ENCODE data around the gene LRCH2.
"Not testable (repeated sequence)": the region's sequence is repeated elsewhere in the genome, so short reads cannot be mapped to it uniquely, and the experiment has no call there.

Gene LRCH2, protein sequence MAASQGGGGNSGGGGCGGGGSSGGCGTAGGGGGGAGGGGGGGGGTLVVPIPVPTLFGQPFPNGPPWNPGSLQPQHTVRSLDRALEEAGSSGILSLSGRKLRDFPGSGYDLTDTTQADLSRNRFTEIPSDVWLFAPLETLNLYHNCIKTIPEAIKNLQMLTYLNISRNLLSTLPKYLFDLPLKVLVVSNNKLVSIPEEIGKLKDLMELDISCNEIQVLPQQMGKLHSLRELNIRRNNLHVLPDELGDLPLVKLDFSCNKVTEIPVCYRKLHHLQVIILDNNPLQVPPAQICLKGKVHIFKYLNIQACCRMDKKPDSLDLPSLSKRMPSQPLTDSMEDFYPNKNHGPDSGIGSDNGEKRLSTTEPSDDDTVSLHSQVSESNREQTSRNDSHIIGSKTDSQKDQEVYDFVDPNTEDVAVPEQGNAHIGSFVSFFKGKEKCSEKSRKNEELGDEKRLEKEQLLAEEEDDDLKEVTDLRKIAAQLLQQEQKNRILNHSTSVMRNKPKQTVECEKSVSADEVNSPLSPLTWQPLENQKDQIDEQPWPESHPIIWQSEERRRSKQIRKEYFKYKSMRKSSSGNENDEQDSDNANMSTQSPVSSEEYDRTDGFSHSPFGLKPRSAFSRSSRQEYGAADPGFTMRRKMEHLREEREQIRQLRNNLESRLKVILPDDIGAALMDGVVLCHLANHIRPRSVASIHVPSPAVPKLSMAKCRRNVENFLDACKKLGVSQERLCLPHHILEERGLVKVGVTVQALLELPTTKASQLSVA

DNA sequence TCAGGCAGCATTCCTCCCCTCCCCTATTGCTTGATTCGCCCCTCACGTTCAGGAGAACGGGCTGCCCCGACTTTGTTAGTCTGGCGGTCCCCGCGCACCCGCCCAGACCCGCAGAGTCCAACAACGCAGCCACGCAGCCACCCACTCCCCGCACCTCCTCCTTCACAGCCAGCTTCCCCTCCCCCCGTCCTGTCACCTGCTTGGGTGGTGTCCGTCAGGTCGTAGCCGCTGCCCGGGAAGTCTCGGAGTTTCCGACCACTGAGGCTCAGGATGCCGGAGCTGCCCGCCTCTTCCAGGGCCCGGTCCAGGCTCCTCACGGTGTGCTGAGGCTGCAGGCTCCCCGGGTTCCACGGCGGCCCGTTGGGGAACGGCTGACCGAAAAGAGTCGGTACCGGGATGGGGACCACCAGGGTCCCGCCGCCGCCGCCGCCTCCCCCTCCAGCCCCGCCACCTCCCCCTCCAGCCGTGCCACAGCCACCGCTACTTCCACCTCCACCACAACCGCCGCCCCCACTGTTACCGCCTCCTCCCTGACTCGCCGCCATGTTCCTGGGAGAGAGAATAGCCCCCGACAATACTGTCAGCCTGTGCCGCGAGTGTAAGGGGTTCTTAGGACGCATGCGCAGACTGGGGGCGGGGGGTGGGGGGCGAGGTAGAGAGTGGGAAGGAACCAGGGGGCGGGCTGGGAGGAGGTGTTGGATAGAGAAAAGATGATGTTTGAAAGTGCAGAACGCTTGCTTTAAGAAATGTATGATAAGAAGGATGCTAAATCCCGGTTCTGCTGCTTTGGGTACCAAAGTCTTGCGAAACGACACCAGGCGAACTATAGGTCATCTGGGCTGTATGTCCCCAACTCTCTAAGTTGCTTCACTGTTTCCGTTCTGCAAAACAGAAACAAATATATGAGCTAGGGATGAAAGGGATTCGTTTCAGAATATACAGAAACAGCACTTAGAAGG, at the start of gene LRCH2:
LRCH2 (minus strand) TSS at position 600 of the 959 bp plus-strand sequence; CDS start at position 545, 55 bp downstream.
- no peak for DNase-seq

DNA sequence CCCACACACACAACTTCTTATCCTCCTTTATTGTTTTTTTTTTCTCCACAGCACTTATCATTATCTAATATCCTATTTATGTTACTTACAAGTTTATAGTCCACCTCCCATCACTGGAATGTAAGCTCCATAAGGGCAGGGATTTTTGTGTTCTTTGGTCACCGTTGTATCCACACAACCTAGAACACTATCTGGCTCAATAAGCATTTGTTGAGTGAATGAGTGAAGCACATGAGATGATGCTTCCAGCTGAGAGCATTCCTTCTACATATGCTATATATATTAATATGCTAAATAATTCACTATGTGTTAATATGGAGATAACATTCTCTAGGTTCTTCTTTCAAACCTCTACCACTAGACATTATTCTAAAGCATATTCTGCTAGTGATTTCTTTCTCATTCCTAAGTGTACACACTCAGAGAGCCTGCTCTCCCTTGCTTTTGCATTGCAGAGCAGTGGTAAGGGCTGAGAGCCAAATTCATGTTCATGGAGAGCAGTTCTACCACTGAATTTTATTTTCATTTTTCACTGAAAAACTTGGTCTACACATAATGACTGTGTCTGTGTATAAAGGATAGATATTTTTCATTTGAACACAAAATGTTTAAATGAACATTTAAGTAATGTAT, 35.3 kb upstream of the LRCH2 start:
- no peak for DNase-seq

DNA sequence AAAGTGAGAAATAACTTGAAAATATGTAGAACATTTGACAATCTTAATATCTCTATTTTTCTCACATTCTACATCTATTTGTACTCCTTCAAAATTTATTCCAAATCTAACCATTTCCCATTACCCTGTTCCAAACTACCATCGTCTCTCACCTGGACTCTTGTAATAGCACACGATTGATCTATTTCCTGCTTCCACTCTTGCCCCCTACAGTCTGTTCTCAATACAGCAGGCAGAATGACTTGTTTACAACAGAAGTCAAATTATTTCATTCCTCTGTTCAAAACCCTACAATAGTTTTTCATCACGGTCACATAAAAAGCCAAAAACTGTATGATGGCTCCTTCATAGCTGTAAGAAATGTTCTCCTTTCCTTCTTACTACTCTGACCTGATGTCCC, 34.5 kb upstream of the LRCH2 start:
- DNase-seq = no peak

DNA sequence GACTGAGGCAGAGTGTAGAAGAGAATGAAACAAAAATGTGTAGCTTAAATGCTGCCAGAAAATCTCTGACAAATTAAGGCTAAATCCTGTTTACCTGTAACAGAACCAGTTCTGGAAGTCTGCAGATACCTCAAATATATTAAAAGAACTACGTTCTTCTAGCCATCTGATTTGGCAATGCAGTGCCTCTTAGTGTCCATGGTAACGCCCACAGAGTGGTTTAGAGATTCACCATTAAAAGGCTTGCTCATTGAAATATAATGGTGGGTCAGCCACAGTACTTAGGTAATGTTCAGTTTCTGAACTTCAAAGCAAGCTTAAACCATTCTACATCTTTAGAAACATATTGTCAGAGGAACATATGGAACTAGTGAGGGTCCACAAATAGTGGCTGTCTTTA, 32.4 kb upstream of the LRCH2 start:
- DNase-seq = no peak

DNA sequence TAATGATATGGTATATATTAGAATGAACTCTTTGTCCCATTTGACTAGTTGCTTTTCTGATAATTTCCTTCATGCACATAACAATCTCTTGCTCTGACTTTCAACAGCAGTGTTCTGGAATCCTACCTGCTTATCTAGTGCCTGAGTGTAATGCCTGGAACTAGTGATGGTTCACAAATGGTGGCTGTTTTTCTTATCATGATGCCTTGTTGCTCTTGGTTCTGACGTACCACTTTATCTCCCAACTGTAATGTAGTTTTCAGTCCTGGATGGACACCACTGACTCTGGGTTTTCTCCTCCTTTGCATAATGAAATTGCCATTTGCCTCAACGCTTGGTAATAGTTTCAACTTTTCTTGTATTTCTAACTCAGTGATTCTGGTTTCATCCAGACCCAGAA, 30.1 kb upstream of the LRCH2 start:
- DNase-seq = no peak

DNA sequence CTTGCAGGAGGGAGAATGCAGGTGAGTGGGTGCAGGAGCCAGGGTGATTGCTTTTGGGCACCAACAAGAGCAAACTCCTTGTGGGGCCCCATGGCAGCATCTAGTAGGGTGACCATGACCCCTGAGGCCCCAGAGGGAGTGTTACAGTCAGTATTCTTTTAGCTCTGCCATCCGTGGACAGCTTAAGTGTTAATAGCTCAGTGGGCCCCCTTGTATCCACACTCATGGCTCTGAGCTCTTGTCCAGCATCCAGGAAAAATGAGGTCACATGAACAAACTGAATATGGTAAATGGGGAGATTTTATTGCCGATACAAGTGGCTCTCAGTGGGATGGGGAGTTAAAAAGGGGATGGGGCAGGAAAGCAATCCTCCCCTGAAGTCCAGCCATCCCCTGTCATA, 27.3 kb upstream of the LRCH2 start:
- DNase-seq = no peak

DNA sequence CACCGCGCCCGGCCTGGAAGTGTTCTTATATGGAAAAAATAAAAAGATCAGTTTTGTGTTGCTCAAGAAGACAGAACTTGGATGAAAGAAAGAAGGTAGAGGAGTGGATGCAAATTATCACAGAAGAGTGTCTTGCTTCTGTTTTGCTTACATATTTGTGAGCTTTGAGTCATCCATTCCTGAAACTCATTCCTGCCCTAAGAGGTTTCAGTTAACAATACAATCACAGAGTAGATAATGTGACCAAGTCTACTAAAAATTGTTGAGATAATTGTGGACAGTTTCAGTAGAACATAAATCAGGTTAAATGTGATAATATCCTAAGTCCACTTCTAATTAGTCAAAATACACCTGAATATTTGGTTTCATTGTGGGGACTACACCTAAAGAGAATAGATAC, 26.4 kb upstream of the LRCH2 start:
- DNase-seq = no peak

DNA sequence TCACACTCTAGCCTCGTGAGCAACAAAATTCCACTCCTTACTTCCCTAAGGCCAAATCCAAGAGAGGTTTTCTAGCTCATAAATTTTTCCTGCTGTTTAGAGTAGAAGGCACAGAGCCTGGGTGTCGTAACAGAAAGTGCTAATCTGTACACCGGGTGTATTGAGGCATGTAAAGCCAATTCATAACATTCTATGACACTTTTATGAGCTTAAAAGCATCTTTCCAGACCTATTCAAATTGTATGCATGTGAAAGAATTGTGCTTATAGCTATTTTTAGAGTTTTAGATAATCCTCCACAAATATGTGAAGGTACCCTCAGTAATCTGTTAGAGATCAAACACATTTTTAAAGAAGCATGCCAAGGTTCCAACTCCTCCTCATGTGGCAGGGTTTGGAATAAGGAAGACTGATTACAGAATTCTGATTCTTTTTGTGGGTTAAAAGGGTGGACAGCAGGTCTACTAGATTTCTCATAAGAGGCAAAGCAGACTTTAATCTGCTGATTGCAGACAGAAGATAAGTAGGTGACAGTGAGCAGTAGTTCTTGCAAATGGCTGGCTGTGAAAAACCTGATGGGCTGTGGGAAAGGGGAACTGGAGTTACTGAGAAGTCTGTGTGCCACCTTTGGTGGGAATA, 25.5 kb upstream of the LRCH2 start:
- no peak for DNase-seq

DNA sequence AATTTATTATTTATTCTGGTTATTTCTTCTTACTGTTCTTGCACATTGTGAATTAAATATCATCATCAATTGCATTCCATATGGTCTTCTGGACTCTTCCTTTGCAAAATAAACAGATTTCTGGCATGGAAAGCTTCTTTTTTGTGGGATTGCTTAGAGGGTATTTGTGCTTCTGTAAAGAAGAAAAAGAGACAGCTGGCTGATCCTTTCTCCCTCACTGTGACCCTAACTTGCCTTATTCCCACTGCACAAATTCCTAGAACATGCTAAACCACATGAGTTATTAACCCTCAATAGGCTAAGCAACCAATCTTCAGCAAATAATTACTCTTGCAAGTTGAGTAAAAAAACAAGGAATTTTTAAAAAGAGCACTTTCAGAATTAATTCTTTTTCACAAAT, 23.8 kb upstream of the LRCH2 start:
- no peak for DNase-seq

DNA sequence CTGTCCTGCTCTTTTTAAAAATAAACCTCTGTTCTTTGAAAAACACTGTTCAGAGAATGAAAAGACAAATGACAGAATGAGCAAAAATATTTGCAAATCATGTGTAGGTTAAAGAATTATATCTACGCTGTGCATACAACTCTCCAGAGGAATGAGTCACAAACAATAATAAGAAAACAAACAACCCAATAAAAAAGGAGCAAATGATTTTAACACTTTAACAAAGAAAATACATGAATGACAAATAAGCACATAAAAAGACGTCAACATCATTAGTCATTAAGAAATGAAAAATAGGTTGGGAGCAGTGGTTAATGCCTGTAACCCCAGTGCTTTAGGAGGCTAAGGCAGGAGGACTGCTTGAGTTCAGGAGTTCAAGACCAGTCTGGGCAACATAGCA, 21.1 kb upstream of the LRCH2 start:
- no peak for DNase-seq

DNA sequence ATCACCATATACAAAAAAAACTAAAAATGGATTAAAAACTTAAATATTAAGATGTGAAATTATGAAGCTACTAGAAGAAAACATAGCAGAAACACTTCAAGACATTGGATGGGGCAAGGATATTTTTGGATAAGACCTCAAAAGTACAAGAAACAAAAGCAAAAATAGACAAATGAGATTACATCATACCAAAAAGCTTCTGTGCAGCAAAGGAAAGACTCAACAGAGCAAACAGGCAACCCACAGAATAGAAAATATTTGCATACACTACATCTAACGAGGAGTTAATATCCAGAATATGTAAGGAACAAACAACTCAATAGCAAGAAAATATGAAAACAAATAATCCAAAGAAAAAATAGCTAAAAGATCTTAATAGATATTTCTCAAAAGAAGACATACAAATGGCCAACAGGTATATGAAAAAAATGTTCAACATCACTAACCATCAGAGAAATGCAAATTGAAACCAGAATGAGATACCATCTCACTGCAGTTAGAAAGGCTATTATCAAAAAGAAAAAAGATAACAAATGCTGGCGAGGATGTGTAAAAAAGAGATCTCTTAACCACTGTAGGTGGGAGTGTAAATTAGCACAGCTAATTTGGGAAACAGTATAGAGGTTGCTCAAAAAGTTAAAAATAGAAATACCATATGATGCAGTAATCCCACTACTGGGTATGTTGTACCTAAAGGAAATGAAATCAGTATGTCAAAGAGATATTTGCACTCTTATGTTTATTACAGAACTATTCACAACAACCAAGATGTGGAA, 17.8 kb upstream of the LRCH2 start:
- DNase-seq = no peak

DNA sequence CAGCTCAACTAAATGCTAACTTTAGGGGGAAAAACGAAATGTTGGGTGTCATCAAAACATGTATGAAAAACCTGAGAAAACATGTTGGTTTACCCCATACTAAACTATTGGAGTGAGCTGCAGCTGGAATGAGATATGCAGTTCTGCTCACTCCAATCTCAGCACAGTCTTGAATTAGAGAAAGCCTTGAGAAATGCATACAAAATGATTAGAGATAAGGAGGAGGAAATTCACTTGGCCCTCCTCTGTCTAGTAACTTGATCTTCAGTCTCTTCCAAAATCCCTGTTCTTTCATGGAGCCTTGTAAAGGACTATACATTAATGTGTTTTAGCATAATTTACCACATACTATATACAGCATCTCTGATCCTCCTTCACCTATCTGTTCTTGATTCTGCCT, 3.2 kb upstream of the LRCH2 start:
- DNase-seq = no peak

DNA sequence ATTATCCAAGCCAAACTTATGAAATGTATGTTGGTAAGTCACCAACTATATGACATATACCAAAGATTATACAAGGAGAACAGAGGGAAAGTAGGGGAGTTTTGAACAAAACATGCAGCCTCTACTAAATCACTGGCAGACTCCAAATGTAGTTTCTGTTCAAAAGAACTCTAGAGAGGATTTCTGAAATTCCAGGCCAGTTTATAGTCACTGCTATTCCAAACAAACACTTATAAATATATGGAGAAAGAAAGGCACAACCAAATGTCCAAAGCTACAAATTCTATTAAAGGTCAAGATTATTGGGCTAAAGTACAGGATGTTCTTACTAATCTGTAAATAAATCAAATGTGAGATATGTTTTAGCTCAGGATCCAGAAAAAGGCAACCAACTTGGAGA, 2.7 kb upstream of the LRCH2 start:
- DNase-seq = no peak

DNA sequence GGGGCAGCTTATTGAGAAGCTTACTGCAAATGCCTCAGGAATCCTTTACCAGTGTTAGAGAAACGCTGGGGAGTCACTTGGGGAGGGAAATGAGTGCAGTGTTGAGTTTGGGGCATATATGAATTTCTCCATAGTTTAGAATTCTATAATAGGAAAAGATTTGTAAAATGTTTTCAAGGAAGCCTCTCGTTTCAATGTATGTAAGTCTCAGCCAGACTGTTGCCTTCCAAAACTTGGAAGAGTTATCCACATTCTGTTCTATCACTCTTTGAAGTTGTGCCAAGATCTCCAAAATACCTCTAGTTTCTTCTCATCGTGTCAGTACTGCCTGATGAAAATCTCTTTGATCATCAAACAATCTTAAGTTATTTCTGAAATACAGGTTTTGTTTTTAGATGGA, 565 bp upstream of the LRCH2 start:
- DNase-seq = no peak

DNA sequence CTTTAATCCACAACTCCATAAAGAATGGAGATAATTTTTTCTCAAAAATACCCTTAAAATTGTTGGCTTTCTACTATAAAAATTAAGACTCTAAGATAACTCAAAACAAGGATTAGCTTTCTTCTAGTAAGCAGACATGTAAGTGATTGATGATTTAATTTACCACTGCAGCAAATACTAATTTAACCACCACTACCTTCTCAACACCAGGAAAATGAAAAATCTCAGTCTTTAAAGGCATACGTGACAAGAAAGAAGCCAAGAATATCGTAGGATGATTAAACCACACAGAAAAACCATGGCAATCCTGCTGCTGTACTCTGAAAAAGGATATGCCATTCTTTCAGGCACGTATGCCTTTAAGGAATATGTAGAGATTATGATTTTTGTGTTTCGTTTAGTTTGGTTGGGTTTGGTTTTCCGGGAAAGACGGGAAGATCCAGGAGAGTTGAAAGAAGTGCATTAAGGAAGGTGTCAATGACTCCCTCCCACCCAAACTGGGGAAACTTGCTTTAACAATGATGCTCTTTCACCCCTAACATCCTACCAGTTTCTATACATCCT, 881 bp downstream of the LRCH2 start:
- no peak for DNase-seq

DNA sequence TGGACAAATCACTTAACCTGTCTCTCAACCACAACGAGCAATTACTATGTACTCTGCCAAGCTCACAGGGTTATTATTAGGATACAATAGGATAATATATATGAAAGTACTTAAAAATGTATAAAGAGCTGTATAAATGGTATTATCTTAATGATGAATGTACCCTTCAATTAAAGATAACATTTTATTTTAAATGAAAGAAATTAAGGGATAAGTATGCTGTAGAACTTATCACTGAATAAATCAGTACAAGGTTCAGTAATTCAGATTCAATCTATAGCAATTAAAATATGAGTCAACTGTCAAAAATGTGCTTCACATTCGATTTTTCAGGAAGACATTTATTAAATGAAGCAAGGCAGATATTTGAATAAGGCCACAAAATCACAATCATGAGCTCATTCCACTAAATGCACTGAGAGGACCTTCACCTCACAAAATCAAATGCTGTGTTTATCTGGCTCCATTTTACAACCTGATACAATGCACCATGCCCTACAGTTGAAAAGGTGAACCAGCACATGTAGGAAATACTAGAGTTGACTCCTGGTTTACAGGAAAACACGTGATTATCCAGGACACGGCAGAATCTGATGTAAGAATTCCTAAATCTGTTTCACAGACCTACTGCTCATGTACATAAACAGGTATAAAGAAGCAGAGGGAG, 4.4 kb downstream of the LRCH2 start:
- DNase-seq = no peak

DNA sequence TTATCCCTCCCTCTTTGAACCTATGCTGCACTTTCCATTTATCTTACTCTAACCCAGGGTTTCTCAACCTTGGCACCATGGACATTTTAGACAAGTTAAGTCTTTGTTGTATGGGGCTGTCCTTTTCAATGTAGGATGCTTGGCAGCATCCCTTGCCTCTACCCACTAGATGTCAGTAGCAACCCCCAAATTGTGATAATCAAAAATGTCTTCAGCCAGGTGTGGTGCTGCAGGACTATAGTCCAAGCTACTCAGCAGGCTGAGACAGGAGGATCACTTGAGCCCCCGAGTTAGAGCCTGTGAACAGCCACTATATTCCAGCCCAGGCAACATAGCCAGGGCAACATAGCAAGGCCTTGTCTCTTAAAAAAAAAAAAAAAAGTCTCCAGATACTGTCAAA, 7.0 kb downstream of the LRCH2 start:
- DNase-seq = no peak

DNA sequence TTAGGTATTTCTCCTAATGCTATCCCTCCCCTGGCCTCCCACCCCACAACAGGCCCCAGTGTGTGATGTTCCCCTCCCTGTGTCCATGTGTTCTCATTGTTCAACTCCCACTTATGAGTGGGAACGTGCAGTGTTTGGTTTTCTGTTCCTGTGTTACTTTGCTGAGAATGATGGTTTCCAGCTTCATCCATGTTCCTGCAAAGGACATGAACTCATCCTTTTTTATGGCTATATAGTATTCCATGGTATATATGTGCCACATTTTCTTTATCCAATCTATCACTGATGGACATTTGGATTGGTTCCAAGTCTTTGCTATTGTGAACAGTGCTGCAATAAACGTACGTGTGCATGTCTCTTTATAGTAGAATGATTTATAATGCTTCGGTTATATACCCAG, 16.6 kb downstream of the LRCH2 start:
- not testable (repeated sequence) for DNase-seq

DNA sequence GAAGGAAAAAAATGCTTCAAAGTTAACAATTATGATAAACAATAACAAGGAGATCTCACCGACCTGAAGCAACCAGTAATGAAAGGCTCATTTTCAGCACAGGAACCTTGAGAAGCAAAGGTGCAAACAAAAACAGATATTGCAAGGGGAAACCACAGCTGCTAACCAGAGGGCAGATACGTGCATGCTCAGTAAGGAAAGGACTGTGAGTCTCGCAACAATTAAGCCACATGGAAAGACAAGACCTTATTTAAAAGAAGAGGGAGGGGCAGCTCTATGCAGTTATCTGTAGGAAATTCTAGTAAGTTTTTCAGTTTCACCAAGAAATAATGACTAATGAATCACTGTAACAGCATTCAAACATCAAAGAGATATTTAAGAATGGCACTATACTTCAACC, 19.3 kb downstream of the LRCH2 start:
- DNase-seq = no peak

DNA sequence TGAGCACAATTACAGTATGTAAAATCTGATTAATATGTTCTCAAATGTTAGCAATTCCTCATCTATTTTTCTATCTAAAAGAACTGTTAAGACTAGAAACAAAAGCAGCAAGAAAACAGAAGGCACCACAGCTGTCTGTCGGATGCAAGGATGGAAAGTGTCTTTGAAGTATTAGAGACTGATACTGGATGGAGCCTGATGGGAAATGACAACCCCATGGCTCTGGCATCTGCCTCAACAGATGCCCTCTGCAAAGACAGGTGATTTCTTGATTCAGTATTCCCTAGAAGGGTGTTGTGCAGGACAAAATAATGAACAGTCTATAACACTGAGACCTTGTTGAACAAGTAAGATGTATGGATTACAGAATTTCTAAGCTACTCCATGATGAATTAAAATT, 19.7 kb downstream of the LRCH2 start:
- no peak for DNase-seq

DNA sequence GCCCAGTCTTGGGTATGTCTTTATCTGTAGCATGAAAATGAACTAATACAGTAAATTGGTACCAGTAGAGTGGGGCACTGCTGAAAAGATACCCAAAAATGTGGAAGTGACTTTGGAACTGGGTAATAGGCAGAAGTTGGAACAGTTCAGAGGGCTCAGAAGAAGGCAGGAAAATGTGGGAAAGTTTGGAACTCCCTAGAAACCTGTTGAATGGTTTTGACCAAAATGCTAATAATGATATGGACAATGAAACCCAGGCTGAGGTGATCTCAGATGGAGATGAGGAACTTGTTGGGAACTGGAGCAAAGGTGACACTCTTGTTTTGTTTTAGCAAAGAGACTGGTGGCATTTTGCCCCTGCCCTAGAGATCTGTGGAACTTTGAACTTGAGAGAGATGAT, 24.3 kb downstream of the LRCH2 start:
- not testable (repeated sequence) for DNase-seq
